Lower leg skin (tissue), 3 donors: ENCODE measurements around the gene TRPC4.

Source experiments
- POLR2A ChIP-seq, 2 donors: fragments of 450-650 bp; IDR thresholded peaks; one replicate each; pipeline ENCODE4 v1.6.1; 2016 to 2017; ENCODE audit warnings: antibody characterized with exemption in 2 of 2, mild to moderate bottlenecking in 1 of 2, moderate library complexity in 1 of 2
- TF ChIP-seq, protein P1 (sequence below), 3 donors: fragments of 450-650 bp; IDR thresholded peaks; one replicate each; pipeline ENCODE4 v1.5.1; 2016; ENCODE audit warnings: antibody characterized with exemption in 3 of 3, mild to moderate bottlenecking in 3 of 3, moderate library complexity in 2 of 3

DNA sequence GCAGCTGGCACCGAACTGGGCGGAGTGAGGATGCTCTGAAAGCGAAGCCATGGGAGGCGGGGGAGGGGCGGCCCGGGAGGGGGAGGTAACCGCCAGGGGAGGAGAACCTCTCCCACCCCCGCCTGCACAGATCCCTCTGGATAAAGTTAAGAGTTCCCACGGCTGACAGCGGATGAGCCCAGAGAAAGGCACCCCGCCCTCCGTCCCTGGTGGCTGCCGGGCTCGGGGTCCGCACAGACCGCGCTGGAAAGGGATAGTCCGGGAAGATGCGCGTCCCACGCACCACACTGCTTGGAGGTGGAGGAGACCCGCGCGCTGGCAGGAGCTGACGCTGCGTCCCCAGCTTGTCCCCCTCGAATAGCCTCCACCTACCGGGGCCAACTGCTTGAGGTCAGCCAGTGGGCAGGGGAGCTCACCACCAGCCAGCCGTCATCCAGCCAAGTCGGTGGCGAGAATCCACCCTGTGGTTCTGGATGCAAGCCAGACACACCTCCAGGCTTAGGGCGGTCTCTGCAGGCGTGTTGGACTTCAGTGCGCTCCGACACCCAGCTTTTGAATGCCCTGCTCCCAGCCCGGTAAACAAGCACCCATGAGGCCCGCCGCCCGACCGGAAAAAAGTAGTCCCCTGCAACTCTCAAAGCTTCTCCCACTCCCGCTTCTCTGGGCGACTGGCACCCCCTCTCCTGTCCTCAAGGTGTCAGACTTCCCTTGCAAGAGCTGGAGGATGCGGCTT is at the start of gene TRPC4:
- TF ChIP-seq, protein P1, sequence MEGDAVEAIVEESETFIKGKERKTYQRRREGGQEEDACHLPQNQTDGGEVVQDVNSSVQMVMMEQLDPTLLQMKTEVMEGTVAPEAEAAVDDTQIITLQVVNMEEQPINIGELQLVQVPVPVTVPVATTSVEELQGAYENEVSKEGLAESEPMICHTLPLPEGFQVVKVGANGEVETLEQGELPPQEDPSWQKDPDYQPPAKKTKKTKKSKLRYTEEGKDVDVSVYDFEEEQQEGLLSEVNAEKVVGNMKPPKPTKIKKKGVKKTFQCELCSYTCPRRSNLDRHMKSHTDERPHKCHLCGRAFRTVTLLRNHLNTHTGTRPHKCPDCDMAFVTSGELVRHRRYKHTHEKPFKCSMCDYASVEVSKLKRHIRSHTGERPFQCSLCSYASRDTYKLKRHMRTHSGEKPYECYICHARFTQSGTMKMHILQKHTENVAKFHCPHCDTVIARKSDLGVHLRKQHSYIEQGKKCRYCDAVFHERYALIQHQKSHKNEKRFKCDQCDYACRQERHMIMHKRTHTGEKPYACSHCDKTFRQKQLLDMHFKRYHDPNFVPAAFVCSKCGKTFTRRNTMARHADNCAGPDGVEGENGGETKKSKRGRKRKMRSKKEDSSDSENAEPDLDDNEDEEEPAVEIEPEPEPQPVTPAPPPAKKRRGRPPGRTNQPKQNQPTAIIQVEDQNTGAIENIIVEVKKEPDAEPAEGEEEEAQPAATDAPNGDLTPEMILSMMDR (IDR thresholded peaks at IDR 0.05): no peak
- TF ChIP-seq POLR2A (IDR thresholded peaks at IDR 0.05): no peak
